Fibroblast of skin of abdomen (primary cell): Measurements from ENCODE around the gene SON.
A peak's percentile ranks its signal among the peaks of the same experiment; 100 is the strongest.
"Not testable (repeated sequence)": the region's sequence is repeated elsewhere in the genome, so short reads cannot be mapped to it uniquely, and the experiment has no call there.

ENCODE experiments used
- DNase-seq: peaks from one replicate; pipeline ENCODE4 v3.0.0-alpha.2; 2013

Gene SON

GRCh38 chr21:33546086-33546485 is 3.2 kb downstream of the SON start:
- DNase-seq: no peak

DNA sequence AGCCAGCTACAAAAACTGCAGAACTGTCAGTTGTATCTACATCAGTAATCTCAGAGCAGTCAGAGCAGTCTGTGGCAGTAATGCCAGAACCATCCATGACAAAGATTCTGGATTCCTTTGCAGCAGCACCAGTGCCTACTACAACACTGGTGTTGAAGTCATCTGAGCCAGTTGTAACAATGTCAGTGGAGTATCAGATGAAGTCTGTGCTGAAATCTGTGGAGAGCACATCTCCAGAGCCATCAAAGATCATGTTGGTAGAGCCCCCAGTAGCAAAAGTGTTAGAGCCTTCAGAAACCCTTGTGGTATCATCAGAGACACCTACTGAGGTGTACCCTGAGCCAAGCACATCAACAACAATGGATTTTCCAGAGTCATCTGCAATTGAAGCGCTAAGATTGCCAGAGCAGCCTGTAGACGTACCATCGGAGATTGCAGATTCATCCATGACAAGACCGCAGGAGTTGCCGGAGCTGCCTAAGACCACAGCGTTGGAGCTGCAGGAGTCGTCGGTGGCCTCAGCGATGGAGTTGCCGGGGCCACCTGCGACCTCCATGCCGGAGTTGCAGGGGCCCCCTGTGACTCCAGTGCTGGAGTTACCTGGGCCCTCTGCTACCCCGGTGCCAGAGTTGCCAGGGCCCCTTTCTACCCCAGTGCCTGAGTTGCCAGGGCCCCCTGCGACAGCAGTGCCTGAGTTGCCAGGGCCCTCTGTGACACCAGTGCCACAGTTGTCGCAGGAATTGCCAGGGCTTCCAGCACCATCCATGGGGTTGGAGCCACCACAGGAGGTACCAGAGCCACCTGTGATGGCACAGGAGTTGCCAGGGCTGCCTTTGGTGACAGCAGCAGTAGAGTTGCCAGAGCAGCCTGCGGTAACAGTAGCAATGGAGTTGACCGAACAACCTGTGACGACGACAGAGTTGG is 7.3 kb downstream of the SON start:
- DNase-seq: no peak

DNA sequence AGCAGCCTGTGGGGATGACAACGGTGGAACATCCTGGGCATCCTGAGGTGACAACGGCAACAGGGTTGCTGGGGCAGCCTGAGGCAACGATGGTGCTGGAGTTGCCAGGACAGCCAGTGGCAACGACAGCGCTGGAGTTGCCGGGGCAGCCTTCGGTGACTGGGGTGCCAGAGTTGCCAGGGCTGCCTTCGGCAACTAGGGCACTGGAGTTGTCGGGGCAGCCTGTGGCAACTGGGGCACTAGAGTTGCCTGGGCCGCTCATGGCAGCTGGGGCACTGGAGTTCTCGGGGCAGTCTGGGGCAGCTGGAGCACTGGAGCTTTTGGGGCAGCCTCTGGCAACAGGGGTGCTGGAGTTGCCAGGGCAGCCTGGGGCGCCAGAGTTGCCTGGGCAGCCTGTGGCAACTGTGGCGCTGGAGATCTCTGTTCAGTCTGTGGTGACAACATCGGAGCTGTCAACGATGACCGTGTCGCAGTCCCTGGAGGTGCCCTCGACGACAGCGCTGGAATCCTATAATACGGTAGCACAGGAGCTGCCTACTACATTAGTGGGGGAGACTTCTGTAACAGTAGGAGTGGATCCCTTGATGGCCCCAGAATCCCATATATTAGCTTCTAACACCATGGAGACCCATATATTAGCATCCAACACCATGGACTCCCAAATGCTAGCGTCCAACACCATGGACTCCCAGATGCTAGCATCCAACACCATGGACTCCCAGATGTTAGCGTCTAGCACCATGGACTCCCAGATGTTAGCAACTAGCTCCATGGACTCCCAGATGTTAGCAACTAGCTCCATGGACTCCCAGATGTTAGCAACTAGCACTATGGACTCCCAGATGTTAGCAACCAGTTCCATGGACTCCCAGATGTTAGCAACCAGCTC is 8.2 kb downstream of the SON start:
- DNase-seq: no peak

DNA sequence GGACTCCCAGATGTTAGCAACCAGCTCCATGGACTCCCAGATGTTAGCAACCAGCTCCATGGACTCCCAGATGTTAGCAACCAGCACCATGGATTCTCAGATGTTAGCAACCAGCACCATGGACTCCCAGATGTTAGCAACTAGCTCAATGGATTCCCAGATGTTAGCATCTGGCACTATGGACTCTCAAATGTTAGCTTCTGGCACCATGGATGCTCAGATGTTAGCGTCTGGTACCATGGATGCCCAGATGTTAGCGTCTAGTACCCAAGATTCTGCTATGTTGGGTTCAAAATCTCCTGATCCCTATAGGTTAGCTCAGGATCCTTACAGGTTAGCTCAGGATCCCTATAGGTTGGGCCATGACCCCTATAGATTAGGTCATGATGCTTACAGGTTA is 8.8 kb downstream of the SON start:
- DNase-seq: no peak

DNA sequence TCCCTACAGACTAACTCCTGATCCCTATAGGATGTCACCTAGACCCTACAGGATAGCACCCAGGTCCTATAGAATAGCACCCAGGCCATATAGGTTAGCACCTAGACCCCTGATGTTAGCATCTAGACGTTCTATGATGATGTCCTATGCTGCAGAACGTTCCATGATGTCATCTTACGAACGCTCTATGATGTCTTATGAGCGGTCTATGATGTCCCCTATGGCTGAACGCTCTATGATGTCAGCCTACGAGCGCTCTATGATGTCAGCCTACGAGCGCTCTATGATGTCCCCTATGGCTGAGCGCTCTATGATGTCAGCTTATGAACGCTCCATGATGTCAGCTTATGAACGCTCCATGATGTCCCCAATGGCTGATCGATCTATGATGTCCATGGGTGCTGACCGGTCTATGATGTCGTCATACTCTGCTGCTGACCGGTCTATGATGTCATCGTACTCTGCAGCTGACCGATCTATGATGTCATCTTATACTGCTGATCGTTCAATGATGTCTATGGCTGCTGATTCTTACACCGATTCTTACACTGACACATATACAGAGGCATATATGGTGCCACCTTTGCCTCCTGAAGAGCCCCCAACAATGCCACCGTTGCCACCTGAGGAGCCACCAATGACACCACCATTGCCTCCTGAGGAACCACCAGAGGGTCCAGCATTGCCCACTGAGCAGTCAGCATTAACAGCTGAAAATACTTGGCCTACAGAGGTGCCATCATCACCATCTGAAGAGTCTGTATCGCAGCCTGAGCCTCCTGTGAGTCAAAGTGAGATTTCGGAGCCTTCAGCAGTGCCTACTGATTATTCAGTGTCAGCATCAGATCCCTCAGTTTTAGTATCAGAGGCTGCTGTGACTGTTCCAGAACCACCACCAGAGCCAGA is 9.5 kb downstream of the SON start:
- no peak for DNase-seq

DNA sequence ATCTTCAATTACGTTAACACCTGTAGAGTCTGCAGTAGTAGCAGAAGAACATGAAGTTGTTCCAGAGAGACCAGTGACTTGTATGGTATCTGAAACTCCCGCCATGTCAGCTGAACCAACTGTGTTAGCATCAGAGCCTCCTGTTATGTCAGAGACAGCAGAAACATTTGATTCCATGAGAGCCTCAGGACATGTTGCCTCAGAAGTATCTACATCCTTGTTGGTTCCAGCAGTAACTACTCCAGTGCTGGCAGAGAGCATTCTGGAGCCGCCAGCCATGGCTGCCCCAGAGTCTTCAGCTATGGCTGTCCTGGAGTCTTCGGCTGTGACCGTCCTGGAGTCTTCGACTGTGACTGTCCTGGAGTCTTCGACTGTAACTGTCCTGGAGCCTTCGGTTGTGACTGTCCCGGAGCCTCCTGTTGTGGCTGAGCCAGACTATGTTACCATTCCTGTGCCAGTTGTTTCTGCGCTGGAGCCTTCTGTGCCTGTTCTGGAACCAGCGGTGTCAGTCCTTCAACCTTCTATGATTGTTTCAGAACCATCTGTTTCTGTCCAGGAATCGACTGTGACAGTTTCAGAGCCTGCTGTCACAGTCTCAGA is 10.3 kb downstream of the SON start:
- no peak for DNase-seq

DNA sequence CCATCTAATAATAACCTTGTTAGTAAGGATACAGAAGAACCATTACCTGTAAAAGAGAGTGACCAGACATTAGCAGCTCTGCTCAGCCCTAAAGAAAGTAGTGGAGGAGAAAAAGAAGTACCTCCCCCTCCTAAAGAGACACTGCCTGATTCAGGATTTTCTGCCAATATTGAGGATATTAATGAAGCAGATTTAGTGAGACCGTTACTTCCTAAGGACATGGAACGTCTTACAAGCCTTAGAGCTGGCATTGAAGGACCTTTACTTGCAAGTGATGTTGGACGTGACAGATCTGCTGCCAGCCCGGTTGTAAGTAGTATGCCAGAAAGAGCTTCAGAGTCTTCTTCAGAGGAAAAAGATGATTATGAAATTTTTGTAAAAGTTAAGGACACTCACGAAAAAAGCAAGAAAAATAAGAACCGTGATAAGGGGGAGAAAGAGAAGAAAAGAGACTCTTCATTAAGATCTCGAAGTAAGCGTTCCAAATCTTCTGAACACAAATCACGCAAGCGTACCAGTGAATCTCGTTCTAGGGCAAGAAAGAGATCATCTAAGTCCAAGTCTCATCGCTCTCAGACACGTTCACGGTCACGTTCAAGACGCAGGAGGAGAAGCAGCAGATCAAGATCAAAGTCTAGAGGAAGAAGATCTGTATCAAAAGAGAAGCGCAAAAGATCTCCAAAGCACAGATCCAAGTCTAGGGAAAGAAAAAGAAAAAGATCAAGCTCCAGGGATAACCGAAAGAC is 11.6 kb downstream of the SON start:
- DNase-seq: no peak

DNA sequence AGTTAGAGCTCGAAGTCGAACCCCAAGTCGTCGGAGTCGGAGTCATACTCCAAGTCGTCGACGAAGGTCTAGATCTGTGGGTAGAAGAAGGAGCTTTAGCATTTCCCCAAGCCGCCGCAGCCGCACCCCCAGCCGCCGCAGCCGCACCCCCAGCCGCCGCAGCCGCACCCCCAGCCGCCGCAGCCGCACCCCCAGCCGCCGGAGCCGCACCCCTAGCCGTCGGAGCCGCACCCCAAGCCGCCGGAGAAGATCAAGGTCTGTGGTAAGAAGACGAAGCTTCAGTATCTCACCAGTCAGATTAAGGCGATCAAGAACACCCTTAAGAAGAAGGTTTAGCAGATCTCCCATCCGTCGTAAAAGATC is 12.1 kb downstream of the SON start:
- no peak for DNase-seq

DNA sequence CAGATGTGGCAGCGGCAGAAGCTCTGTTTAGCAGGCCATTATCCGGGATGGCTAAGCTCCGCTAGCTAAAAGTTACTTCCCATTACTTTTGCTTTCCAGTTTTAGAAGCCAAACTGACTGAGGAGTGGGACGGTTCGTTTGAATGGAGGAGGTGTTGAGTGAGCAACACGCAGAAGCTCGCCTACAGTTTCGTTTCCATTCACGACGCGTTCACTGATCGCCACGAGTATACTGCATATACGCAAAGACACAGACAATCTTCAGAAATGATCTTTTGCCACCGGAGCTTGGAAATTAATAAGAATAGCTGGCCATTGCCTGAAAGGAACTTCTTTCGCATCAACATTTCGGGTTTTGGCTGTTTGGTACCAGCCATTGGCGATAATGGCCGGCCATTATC is 14.6 kb downstream of the SON start:
- no peak for DNase-seq

GRCh38 chr21:33558777-33559421 is 16.1 kb downstream of the SON start:
- no peak for DNase-seq

DNA sequence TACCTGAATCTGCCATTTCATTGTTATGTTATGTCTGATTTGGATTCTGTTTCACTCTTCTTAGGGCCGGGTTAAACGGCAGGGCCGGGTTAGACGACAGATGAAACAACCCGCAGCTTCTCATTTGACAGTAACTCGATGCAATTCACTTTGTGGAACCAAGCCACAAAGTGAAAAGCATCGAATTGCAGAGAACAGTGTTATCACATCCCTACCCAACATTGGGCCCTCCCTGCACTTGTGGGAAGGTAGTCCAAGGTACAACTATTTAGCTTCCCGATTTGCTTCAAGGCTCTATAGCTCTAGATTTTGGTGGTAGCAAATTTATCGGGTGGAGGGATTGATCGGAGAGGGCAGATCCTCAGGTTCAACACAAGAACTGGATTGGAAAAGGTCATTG is 17.0 kb downstream of the SON start:
- DNase-seq: no peak

- DNase-seq: no peak
These were observed 18.1 kb downstream of the SON start for GRCh38 chr21:33560965-33561364.

- no peak for DNase-seq
These were observed 18.5 kb downstream of the SON start for GRCh38 chr21:33561373-33561772.

- DNase-seq: no peak
These were observed 19.6 kb downstream of the SON start for GRCh38 chr21:33562389-33562788.

- DNase-seq: peak; percentile 14
These were observed 23.7 kb downstream of the SON start for GRCh38 chr21:33566514-33566913.

- no peak for DNase-seq
These were observed 25.1 kb downstream of the SON start for GRCh38 chr21:33567914-33568313.

DNA sequence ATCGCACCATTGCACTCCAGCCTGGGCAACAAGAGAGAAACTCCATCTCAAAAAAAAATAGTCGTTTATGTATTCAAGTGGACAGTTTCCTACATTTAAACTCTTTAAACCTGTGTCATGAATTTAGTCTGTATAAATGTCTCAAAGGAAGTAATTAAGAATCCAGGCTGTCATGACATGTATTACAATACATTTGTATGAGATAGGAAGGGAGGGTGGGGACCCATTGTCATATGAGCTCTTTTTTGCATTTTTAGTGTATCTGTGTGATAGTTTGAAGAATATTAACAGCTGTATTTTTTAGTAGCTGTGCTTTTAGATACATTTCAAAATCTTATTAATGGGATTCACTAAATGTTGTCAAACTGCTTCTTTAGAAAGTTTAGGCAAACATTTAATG is 25.6 kb downstream of the SON start:
- DNase-seq: no peak

GRCh38 chr21:33569991-33570390 is 27.2 kb downstream of the SON start:
- DNase-seq: no peak

- DNase-seq: no peak
These were observed 29.5 kb downstream of the SON start for GRCh38 chr21:33572350-33572749.

DNA sequence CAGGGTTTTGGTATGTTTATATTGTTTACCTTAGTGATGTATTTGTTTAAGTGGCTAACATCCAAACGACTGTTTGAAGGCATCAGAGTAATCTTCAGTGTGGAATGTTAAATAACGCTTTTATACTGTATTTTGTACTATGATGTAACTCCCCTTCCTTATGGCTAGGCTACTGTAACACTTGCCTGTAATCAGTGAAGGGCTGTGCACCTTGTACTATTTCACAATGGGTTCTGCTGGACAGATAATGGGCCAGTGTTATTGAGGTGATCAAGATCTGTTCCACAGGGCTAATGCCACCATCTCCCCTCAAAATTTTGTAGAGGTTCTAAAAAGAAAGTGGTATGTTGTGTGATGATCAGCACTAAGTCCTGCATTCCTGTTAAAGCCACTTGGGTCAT is 33.9 kb downstream of the SON start:
- DNase-seq: not testable (repeated sequence)

- peak; percentile 67 for DNase-seq
These were observed 35.4 kb downstream of the SON start for GRCh38 chr21:33578214-33578613.
